Measurements from ENCODE around the gene TREML4.
"Not testable (repeated sequence)": the region's sequence is repeated elsewhere in the genome, so short reads cannot be mapped to it uniquely, and the experiment has no call there.

The TREML4 gene

GRCh38 chr6:41208439-41209106, 19.6 kb upstream of the TREML4 start:
- no peak for DNase-seq (ENCODE audit: low spot score)

DNA sequence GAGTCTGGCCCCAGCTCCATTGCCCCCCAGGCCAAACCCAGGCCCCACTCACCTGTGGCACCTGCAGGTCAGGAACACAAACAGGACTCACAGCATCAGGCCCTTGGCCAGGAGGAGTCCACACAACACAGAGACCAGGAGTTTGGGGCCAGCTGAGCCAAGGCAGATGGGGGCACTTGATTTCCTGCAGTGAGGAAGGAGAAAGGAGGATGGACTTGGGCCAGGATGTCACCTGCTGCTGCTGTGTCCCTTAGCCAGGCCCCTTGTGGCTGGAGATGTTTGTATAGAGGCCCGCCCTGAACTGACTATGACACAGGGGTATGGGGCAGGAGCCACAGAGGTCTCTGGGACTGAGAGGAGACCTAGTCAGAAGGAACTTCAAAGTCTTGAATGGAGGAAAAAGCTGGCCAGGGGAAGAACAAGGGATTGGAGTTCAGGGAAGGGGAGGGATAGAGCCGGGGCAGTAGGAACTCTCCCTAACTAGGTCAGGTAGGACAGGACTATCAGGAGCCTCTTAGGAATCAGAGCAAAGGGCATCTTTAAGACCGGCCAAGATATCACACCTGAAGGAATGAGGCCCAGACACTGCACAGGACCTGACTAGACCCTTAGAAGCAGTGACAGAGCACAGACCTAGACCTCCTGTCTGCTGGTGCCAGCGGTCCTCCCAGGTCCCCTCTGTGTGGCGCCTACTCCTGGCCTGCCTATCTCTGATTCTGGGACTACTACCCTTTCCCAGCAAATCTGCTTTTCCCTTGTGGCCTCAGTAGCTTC, 18.4 kb upstream of the TREML4 start:
- DNase-seq (ENCODE audit: low spot score) = no peak

GRCh38 chr6:41214559-41215238, 13.4 kb upstream of the TREML4 start:
- DNase-seq (ENCODE audit: low spot score) = no peak

DNA sequence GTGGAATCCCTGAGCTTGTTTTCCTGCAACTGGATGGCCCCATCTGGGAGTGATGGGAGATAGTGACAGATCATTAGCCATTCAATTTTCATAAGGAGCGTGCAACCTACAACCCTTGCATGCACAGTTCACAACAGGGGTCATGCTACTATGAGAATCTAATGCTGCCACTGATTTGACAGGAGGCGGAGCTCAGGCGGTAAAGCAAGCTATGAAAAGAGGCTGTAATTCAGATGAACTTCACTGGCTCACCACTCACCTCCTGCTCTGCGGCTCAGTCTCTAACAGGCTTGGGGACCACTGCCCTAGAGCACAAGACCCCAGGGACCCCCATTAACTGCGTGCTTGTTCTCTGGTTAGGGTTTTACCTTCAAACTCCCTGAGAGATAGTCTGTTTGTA, 12.4 kb upstream of the TREML4 start:
- DNase-seq (ENCODE audit: low spot score) = no peak

GRCh38 chr6:41216616-41217015, 11.5 kb upstream of the TREML4 start:
- DNase-seq (ENCODE audit: low spot score) = no peak

- DNase-seq (ENCODE audit: low spot score) = no peak
Measured at GRCh38 chr6:41222045-41222444, 6.1 kb upstream of the TREML4 start.

GRCh38 chr6:41222513-41222912, 5.6 kb upstream of the TREML4 start:
- DNase-seq (ENCODE audit: low spot score) = no peak

DNA sequence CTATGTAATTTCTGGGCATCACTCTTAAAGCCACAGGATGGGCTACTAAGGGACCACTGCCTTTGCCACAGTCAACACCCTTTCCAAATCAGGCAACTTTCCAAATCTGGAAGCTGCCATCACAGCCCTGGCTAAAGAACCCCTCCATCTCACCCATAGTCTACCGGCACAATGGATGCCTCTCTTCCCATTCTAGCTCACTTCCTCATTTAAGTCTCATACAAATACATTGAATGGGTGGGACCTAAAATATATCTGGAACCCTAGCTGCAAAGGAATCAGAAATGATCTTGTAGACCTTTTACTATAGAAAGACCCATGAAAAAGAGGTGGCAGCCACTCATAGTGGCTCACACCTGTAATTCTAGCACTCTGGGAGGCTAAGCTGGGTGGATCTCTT, 3.3 kb upstream of the TREML4 start:
- no peak for DNase-seq (ENCODE audit: low spot score)

DNA sequence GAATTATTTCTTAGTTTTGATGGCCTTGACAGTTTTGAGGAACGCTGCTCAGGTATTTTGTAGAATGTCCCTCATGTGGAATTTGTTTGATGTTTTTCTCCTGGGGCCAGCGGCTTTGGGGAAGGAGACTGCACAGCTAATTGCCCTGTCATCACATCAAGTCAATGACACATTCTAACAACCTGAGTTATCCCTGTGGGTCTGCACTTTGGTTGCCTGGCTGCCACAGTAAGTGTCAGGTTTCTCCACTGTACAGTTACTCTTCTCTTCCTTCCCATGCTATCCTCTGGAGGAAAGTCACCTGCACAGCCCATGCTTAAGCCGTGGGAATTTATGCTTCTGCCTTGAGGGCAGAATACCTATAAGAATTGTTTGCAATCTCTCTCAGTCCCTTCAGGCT, 1.4 kb upstream of the TREML4 start:
- DNase-seq (ENCODE audit: low spot score) = no peak

- no peak for DNase-seq (ENCODE audit: low spot score)
Measured at GRCh38 chr6:41228616-41229015, 467 bp downstream of the TREML4 start.

DNA sequence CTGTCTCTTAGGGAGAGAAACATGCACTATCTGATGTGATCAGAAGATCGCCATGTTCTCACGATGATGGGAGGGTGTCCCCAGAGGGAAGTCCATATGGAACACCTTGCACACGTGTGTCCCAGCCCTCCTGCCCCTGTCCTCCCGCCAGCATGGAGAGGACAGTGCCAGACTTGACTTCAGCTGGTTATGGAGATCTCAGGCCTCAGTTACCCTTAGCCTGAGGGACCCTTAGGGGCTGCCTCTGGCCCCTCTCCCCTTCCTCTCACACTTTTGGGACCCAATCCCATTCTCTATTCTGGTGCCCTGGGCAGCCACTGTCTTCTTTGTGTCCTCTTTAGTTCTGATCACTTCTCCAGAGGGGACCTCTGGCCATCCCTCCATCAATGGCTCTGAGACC, 1.6 kb downstream of the TREML4 start:
- no peak for DNase-seq (ENCODE audit: low spot score)

DNA sequence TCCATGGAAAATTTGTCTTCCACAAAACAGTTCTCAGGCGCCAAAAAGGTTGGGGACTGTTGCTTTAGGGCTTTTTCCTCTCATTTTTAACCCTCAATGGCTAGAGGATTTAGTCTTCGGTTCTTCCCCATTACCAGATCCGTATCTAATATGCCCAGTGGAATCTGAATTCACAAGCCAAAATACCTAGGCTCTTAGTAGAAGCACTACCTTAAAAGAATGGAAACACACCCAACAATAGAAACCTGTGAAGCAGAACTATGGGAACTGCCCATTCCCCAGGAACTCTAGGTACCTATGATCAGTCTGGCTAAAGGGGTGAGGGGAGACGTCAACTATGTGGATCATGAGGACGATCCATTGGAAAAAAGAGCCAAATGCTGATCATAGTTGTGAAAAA, 3.1 kb downstream of the TREML4 start:
- no peak for DNase-seq (ENCODE audit: low spot score)

DNA sequence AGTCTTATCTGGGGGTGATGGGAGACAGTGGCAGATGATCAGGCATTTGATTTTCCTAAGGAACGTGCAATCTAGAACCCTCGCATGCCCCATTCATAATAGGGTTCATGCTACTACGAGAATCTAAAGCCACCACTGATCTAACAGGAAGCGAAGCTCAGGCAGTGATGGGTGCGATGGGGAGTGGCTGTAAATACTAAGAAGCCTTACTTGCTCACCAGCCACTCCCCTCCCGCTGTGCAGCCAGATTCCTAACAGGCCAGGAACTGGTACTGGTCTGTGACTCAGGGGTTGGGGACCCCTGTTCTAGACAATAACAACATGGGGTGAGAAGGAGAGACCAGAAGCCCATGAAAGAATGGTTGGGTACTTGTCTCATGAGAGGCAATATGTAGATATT, 4.5 kb downstream of the TREML4 start:
- DNase-seq (ENCODE audit: low spot score) = no peak

DNA sequence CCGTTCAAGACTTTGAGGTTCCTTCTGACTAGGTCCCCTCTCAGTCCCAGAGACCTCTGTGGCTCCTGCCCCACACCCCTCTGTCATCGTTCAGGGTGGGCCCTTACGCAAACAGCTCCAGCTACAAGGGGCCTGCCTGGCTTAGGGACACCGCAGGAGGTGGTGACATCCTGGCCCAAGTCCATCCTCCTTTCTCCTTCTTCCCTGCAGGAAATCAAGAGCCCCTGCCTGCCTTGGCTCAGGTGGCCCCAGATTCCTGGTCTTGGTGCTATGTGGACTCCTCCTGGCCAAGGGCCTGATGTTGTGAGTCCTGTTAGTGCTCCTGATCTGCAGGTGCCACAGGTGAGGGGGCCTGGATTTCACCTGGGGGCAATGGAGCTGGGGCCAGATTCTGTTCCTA, 8.1 kb downstream of the TREML4 start:
- DNase-seq (ENCODE audit: low spot score) = no peak

GRCh38 chr6:41237128-41237527, 9.0 kb downstream of the TREML4 start:
- no peak for DNase-seq (ENCODE audit: low spot score)

DNA sequence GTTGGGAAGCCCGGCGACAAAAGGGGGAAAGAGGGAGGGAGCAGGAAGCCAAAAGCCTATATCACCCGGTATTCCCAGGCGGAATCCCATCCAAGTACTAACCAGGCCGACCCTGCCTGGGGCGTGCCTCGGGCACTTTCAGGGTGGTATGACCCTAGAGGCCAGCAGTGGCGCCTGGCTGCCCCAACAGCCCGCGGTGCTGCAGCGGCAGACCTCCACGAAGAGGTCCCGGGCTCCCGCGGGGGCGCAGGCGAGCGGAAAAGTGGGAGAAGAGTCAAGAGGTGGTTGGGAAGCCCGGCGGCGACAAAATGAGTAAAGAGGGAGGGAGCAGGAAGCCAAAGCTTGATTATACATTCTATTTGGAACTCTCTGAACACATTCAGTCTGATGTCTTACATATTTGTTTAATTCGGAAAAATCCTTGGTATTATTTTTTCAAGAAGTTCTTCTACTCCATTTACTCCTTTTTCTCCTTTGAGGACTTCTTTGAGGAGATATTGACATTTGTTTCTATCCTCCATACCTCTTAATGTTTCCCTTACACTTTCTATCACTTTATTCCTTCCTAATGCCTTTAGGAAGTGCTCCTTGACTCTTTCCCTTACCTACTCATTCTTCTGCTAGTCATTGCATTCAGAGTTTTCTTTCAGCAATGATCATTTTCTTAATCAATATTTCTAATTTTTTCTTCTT, 11.5 kb downstream of the TREML4 start:
- DNase-seq (ENCODE audit: low spot score) = no peak

- not testable (repeated sequence) for DNase-seq (ENCODE audit: low spot score)
Measured at GRCh38 chr6:41246529-41246928, 18.4 kb downstream of the TREML4 start.

GRCh38 chr6:41247288-41247865, 19.2 kb downstream of the TREML4 start:
- DNase-seq (ENCODE audit: low spot score) = no peak

DNA sequence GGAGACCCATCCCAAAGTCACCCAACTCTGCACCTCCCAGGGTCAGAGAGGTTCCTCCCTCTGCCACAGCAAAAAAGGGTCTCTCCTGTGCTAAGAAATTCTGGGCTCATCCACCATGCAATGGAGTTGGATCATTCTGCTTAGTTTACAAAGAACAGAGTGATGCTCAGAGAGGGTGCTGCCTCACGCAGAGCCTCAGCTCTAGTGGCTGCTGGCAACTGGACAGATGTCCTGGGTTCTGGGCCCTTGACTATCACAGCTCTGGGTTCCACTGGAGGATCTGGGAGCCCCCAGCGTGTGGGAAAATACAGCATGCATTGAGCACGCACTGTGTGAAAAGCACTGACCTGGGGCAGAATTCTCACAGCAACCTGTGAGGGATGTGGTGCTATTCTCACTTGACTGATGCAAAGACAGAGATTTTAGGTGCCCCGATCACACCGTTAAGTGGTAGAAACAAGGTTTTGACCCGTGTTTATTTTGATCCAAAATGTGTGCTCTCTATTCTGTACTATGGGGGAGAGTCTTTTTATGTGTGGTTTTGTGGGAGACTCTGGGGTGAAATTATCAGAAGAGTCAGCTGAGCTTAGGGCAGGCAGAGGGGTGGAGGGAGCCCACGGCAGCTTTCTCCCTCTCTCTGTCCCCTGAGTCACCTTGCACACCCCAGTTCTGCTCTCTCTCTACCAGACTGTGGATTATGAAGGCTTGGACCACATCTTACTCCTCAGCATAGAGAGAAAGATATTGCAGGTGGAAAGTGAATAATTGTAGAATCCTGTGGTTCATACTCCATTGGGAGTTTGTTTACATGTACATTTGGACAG, 19.9 kb downstream of the TREML4 start:
- no peak for DNase-seq (ENCODE audit: low spot score)

DNA sequence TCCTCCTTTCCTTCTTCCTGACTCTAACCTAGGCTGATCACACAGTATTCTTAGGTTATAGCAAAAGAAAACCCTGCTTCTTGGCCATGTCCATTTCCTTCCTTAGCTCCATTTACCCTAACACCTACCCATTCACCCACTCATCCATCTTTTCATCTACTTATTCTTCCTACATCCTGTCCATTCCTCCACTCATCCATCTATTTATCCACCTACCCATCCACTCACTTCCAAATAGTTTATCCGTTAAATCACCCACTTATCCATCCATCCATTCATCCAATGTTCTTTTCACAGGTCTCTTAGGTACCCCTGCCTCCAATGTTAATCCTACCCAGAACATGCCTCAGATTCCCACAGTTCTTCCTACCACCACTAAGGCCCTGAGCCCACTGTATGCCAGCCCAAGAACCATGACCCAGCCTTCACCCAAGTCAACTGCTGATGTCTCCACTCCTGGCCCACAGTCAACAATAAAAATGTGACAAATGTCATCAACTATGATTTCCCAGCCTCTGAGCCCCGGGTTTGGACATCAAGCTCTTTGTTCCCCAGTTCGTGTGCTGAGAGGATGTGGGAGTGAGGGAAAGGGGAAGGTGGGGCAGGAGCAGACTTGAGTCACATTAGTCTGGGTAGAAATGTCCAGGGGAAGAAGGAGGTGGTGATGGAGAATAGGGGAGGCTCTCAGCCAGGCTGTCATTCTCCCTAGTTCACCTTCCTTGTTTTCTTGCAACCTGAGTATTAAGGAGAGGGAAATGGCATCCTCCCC, 24.4 kb downstream of the TREML4 start:
- DNase-seq (ENCODE audit: low spot score) = no peak

- no peak for DNase-seq (ENCODE audit: low spot score)
Measured at GRCh38 chr6:41255110-41255509, 27.0 kb downstream of the TREML4 start.
